HG02763 (cell line): ENCODE results near the gene TEX48.

Experiments used
- ATAC-seq: cut with Tn5 transposase; IDR thresholded peaks from one replicate; pipeline ENCODE4 v1.9.1; 2021; ENCODE audit warnings: mild to moderate bottlenecking, moderate library complexity; ENCODE audit not compliant: unreplicated experiment

TEX48 gene

DNA sequence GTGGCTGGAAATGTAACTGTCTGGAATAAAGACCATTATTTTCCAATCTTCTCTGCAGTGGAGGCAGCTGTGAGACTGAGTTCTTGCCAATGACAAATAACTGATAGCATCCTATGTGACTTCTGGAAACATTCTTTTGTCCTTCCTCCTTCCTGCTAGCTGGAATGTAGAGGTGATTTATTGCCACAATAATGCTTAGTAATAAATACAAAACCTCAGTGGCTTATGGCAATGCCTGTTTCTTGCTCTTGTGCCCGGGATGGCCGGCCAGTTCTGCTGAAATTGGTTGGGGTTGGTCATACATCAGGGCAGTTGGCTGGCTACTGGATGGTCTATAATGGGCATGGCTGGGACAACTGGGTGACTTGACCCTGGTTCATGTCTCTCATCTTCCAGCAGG lies 12.2 kb upstream of the TEX48 start:
- no peak for ATAC-seq

DNA sequence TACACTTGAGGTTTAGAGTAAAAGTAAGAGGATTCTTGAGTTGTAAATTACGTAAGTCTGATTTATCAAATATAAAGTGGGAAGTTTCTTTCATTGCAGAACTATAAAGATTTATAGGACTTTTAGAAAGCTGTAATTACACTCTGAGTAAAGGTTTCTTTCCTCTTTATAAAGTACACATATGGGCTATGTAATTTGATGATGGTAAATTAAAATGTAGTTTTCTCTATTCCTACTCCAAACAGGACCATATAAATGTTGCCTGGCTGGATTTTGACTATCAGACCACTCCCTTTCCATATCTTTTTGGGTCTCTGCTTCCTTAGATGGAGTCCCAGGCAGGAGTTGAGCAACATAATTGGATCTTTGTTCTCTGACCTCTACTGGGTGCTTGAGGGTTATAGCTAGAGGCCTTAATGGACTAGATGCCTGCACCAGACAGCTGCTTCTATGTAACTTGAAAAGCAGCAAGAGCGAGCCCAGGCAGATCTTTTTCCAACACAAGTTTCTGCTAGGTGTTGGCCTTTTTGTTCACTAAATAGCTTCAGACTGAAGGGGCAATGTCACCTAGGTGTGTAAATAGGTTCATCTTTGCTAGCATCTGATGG lies 11.4 kb upstream of the TEX48 start:
- ATAC-seq, result no peak

DNA sequence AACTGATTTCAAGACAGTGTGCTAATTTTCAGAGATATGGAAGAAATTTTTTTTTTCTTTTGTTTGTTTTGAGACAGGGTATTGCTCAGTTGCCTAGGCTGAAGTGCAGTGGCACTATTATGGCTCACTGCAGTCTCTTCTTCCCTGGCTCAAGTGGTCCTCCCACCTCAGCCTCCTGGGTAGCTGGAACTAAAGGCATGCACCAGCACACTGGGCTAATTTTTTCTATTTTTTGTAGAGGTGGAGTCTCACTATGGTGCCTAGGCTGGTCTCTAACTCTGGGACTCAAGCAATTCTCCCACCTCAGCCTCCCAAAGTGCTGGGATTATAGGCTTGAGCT lies 9.9 kb upstream of the TEX48 start:
- no peak for ATAC-seq

DNA sequence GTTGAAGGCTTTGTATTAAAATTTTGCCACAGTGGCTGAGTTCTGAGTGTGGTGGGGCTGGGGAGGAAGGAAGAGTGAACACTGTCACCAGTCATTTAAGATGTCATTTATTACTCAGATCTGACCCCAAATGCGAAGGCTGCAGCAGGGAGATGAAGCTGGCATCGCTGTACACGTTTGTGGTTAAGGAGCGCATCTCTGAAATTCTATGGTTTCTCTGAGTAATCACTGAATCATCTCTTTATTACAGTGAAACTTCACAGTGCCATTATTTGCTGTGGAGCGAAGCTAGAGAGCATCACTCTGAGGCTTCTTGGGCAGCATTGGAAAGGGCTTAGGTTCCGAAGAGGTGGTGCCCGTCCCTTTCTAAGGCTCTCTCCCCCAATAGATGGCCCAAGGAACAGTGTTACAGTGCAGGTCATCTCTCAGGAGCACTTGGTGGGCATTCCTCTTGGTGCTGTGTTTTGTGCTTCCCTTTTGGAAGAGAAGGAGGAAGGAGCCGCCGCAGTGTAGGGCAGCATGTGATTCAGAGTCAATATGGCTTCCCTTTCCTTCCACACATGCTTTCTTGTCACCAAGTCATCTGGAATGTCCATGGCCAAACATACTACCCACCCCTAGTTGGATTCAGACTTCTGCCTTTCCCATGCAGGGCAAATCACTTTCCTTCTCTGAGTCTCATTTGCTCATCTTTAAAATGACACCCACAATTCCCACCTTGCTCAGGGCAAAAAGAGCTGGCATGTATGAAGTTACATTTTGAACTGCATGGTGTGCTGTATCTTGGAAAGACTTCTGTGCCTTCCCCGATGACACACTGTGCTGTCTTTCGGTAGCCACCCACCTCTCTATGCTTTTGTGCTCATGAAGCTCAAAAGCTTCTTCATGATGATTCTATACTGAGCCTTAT lies 9.3 kb upstream of the TEX48 start:
- ATAC-seq, result no peak

DNA sequence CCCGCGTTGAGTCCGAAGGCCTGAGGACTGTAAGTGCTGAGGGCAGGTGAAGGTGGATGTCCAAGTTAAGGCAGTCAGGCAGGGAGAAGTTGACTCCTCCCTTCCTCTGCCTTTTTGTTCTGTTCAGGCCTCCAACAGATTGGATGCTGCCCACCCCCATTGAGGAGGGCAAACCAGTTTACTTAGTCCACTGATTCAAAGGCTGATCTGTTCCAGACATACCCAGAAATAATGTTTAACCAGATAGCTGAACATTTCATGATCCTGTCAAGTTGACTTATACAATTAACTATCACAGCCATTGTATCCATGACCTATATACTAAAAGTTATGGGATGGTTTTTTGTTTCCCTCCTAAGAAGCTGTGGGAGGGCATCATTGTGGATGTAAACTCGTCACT lies 8.3 kb upstream of the TEX48 start:
- no peak for ATAC-seq

DNA sequence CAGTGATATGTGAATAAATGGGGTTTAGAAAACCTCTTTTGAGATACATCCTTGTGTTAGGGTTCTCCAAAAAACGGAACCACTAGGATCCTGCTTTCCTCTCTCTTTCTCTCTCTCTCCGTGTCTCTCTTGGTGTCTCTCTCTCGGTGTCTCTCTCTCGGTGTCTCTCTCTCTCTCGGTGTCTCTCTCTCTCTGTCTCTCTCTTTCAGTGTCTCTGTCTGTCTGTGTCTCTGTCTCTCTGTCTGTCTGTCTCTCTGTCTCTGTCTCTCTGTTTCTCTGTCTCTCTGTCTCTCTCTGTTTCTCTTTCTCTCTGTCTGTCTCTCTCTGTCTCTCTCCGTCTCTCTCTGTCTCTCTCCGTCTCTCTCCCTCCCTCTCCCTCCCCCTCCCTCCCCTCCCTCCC lies 7.8 kb upstream of the TEX48 start:
- ATAC-seq, result no peak

DNA sequence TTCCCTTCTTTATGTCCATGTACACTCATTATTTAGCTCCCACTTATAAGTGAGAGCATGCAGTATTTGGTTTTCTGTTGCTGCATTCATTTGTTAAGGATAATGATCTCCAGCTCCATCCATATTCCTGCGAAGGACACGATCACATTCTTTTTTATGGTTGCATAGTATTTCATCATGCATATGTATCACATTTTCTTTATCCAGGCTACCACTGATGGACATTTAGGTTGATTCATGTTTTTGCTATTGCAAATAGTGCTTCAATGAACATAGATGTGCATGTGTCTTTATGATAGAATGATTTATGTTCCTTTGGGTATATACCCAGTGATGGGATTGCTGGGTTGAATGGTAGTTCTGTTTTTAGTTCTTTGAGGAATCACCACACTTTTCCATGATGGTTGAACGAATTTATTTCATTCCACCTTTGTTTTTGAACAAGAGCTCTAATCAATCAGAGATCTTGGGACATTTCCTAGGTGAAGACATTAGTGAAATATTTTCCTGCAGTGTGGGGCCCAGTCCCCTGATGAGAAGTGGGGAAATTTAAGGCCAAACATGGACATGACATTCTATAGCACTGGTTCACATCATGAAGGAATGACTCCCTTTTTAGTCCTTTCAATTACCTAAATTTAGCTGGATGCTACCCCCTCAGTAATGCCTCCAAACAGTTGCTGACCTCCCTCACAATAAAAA lies 7.1 kb upstream of the TEX48 start:
- ATAC-seq, result no peak

DNA sequence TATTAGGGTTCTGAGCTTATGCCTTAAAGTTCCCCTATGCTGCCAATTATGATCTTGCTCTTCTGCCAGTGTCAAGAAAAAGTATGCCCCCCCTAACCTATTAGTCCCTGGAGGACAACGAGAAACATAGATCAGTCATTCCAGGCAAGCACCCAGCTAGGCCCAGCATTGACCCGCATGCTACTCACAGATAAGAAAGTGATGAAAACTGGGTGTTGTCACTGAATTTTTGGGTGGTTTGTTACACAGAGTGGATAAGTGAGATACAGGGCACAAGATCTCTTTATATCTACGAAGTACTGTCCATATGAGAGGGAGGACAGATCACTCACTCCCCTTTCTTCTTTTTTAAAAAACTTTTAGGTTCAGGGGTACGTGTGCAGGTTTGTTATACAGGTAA lies 6.4 kb upstream of the TEX48 start:
- ATAC-seq, result no peak

DNA sequence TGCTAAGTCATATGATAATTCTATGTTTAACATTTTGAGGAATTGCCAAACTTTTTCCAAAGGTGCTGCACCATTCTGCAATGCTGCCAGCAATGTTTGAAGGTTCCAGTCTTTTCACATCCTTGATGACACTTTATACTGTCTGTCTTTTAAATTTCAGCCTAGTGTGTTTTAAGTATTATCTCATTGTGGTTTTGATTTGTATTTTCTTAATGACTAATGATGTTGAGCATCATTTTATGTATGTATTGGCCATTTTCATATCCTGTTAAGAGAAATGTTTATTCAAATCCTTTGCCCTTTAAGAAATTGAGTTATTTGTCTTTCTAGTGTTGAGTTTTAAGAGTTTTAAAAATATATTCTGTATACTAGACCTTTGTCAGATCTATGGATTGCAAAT lies 5.0 kb upstream of the TEX48 start:
- ATAC-seq, result no peak

DNA sequence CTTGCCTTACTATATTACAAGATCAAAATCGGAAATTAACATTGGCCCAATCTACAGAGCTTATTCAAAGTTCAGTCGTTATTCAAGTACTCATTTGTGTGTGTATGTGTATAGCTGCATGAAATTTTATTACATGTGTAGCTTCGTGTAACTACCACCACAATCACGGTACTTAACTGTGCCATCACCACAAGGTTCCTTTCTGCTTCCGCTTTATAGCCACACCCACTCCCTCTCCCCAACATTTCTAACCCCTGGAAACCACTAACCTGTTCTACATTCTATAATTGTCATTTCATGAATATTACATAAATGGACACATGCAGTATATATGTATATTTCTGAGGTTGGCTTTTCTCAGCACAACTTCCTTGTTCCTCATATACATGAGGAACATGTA lies 4.0 kb upstream of the TEX48 start:
- ATAC-seq, result no peak

DNA sequence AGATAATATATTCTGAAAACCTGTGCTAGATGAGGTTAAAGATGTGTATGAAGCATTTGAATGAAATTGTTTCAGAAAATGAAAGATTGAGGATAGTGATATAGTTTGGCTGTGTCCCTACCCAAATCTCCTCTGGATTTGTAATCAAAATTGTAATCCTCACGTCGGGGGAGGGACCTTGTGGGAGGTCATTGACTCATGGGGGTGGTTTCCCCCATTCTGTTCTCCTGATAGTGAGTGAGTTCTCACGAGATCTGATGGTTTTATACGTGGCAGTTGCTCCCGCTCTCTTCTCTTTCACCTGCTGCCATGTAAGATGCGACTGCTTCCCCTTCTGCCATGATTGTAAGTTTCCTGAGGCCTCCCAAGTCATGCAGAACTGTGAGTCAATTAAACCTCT lies 2.0 kb upstream of the TEX48 start:
- no peak for ATAC-seq

DNA sequence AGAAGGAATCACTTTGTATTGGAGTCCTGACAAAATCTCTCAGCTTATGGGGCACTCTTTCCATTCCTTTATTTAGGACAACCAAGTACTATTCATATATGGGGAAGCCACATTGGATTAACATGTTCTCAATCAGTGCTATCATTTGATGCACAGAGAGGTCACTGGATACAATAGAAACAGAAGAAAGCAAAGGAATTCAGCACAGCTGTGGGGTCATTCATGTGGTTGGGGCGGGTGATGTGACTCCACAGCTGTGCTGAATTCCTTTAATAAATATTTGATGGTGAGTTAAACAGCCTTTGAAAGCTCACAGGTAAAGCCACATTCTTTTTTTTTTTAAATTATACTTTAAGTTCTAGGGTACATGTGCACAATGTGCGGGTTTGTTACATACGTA lies 854 bp upstream of the TEX48 start:
- no peak for ATAC-seq

DNA sequence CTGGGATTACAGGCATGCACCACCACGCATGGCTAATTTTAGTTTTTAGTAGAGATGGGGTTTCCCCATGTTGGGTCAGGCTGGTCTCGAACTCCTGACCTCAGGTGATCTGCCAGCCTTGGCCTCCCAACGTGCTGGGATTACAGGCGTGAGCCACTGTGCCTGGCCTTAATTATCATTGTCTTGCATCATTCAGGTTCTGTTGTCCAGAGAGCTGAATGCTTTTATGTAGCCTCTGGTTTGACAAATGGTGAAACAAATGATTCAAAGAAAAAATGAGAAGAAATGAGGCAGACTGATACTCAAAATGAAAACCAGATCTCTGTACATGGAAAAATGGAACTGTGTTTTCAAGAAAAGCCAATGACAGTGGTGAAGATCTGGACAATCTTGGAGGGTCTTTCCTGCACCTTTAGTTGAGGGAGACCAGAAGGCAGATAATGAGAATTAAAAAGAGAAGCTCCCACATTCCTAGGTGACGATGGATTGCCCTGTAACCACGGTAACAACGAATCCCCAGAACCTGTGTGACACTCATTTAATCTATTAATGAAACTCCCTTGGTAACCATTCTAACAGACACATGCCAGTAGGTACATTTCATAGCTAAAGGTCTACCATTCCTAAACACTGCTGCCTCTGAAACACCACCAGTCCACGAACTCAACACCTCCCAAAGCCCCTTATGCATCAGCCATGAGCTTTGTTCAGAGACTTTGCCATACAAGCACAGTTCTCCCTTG lies 1.6 kb downstream of the TEX48 start:
- no peak for ATAC-seq

DNA sequence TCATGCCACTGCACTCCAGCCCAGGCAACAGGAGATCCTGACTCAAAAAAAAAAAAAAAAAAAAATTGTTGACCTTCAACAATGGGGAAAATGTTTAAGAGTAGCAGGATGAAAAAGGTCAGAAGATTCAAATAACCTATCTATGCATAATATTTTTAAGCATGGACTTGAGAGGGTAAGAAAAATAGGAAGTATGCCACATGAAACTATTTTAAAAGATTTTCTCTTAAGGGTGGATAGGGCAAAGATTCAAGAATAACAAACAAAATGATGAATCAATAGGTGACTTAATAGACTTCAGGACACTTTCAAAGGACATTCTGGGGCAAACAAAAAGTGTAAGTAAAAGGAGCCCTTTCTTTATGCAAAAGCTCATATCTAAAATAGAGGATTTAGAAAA lies 3.2 kb downstream of the TEX48 start:
- ATAC-seq, result no peak

DNA sequence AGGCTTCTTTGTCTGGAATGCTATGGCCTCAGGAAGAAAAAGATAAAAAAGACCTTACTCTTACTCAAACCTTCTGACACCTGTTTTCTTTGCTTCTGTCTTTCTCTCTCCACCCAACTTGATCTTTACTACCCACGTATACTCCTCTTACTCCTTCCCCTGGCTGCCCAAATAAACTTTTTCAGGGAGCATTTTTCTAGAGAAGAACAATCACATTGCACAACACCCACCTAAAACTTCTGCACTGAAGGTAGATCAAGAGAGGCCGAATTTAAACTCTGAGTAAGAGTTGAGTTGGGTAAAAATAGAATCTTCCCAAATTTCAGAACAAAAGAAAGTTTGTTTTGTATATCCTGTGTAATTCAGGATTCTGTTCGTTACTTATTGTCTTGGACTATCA lies 3.9 kb downstream of the TEX48 start:
- ATAC-seq, result no peak

DNA sequence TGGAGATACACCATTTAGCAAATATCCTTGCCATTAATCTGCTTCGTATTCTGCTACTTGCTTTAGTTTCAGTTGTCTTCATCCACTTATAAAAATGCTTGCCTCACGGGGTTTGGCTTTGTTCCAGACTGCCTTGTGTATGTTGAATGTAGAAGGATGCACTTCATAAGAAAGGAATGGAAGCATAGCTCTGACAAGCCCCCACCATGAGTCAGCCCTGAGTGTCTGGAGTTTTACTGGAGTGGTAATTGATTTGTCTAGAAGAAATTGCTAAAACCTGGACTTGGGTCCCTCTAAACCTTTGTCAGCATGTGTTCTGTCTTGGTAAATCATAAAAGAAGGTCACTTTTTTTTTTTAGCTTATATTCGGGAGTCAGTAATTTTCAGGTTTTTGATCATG lies 4.6 kb downstream of the TEX48 start:
- ATAC-seq, result no peak

DNA sequence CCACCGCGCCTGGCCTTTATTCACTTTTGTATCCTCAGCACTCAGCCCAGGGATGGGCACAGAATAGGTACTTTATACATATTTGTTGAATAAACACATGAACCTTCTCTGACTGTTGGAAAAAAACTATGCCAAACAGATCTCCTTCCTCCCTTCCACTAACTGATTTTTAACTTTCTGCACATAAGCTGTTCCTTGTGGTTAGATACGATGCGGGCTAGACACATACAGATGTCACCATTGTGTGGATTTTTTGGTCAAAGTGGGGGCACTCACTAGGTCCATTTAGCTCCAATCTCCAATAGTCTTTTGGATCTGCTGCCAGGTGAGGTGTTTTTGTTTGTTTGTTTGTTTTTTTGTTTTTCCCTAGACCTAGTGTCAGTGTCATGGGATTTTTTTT lies 5.1 kb downstream of the TEX48 start:
- no peak for ATAC-seq

DNA sequence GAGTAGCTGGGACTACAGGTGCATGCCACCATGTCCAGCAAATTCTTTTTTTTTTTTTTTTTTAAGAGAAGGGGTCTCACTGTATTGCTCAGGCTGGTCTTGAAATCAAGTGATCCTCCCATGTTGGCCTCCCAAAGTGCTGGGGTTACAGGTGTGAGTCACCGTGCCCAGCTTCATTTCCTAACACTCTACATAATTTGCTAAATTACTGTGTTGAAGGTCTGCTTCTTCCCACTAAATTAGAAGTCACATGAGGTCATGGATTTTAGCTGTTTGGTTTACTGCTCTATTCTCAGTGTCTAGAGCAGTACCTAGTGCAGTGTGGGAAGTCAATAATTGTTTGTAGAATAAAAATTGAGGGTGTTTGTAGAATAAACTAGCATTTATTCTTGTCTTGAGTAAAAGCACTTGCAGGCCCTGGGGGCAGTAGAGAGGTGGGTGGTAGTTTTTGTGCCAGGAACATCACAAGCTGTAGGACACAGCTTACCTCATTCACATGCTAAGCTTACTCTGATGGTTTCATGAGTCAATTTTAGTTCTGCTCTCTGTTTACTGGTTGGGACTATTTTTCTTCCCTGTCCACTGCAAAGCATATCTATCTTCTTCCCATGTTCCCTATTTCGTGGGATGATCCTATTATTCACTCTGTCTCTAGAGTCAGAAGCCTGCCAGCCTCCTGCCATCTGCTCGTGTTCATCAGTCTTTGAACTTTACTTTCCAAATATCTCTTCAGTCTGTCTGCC lies 7.0 kb downstream of the TEX48 start:
- ATAC-seq, result no peak

DNA sequence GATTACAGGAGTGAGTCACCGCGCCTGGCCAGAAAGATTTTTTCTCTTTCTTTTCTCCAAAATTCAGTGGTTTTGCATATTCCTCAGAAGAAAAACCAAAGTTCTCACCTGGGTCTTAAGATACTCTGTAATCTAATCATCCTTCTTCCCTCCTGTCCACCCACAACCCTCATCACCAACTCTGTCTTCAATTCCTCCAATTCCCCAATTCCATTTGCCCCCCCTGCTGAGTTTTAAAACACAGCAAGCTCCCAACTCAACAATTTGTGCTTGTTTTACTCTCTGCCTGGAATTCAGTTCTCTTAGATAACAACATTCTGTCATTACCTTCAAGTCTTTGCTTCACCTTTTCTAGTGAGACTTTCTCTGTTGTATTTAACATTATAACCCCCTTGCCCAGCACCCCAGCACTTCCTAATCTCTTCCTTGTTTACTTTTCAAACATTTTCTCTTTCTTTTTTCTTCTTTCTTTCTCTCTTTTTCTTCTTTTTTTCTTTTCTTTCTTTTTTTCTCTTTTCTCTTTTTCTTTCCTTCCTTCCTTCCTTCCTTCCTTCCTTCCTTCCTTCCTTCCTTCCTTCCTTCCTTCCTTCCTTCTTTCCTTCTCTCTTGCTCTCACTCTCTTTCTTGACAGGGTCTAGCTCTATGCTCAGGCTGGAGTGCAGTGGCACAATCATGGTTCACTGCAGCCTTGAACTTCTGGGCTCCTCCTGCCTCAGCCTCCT lies 7.8 kb downstream of the TEX48 start:
- ATAC-seq, result no peak

DNA sequence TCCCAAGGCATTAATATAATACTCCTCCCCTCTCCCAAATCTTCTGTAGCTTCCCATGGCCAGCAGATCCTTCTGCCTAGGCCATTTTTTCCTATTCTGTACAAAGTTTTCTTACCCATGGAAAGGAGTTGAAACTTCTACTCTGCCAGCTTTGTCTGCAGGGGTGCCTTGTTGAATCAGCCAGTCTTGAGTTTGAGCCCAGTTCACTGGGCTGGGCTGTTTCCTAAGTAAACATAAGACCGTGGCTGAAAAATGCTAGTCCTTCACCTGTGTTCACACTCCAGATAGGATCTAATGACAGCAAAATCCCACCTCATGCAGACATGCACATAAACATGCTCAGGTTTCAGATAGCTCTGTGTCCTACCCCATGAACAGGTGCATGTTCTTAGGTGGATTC lies 10.4 kb downstream of the TEX48 start:
- ATAC-seq, result no peak
